ENCODE data around the gene MAP3K6.

GRCh38 chr1:27331426-27331825 is 35.3 kb downstream of the MAP3K6 start:
- TF ChIP-seq CTCF (IDR thresholded peaks at IDR 0.05) (no peak), POLR2A (IDR thresholded peaks at IDR 0.05) (no peak)
